IMR-90 (cell line): ENCODE results near the gene SLC24A3. TPM values are rescaled to one million over a fixed set of nuclear protein-coding genes. Genes with fewer than 3 reads are reported as not detected.

Source experiments
- ATAC-seq: fragments of 200-7000 bp; cut with Tn5 transposase; 2 replicates; pipeline ENCODE4 v1.9.1; 2020; ENCODE audit warnings: low read depth, mild to moderate bottlenecking, moderate library complexity
- BruUV-seq: library from RNA; stranded (reverse); fragments of 400-500 nt; replicated peaks from 2 replicates; lab custom pipeline; 2021; lab: Mats Ljungman, UMichigan
- CTCF ChIA-PET: fragments of 300-600 bp; formaldehyde crosslinking; extraction: SDS; loops from one replicate; lab custom pipeline; 2021; ENCODE audit warnings: antibody characterized with exemption; lab: Yijun Ruan, JAX
- POLR2A ChIA-PET: fragments of 300-600 bp; sonication (Branson Sonifier 250); formaldehyde crosslinking; loops from one replicate; lab custom pipeline; 2022; ENCODE audit warnings: antibody characterized with exemption; ENCODE audit not compliant: unreplicated experiment; lab: Charles Lee
- DNase-seq: peaks from one replicate; pipeline ENCODE4 v3.0.0; 2013
- H2AFZ ChIP-seq: replicated peaks from 2 replicates; pipeline ENCODE3; 2013; ENCODE audit warnings: low read length, mild to moderate bottlenecking; ENCODE audit not compliant: poor library complexity
- H2AK5ac ChIP-seq: 2 replicates; pipeline ENCODE4 v1.6.1; 2013; ENCODE audit warnings: low read depth, low read length, inconsistent platforms
- H2AK9ac ChIP-seq: replicated peaks from 2 replicates; pipeline ENCODE3; 2013; ENCODE audit warnings: mild to moderate bottlenecking, low read depth, low read length, moderate library complexity; ENCODE audit not compliant: poor library complexity
- H2BK120ac ChIP-seq: 2 replicates; pipeline ENCODE4 v1.6.1; 2013; ENCODE audit warnings: low read depth, low read length, inconsistent platforms
- H2BK15ac ChIP-seq: 3 replicates; pipeline ENCODE4 v1.6.1; 2013; ENCODE audit warnings: low read depth, low read length, inconsistent platforms
- H2BK20ac ChIP-seq: 2 replicates; pipeline ENCODE4 v1.6.1; 2013; ENCODE audit warnings: low read depth, mild to moderate bottlenecking, inconsistent platforms, low read length, moderate library complexity
- H2BK5ac ChIP-seq: 2 replicates; pipeline ENCODE4 v1.6.1; 2013; ENCODE audit warnings: mild to moderate bottlenecking, low read depth, low read length, inconsistent platforms; ENCODE audit not compliant: poor library complexity, severe bottlenecking
- H3K14ac ChIP-seq: replicated peaks from 2 replicates; pipeline ENCODE4 v1.6.1; 2013; ENCODE audit warnings: low read depth, low read length, inconsistent platforms
- H3K18ac ChIP-seq: 2 replicates; pipeline ENCODE4 v1.6.1; 2013; ENCODE audit warnings: low read depth, low read length, control low read depth
- H3K23ac ChIP-seq: 2 replicates; pipeline ENCODE4 v1.6.1; 2013; ENCODE audit warnings: low read depth, low read length, inconsistent platforms
- H3K27ac ChIP-seq: 2 replicates; pipeline ENCODE4 v1.5.1; 2013; ENCODE audit warnings: mild to moderate bottlenecking, control low read depth, low read length; ENCODE audit not compliant: insufficient read depth
- H3K27me3 ChIP-seq: 2 replicates; pipeline ENCODE4 v1.6.1; 2013; ENCODE audit warnings: low read length; ENCODE audit not compliant: control insufficient read depth, insufficient read depth
- H3K36me3 ChIP-seq: 2 replicates; pipeline ENCODE4 v1.6.1; 2013; ENCODE audit warnings: low read length, mixed read lengths; ENCODE audit not compliant: control insufficient read depth, insufficient read depth
- H3K4ac ChIP-seq: 2 replicates; pipeline ENCODE4 v1.6.1; 2013; ENCODE audit warnings: low read depth, low read length, inconsistent platforms
- H3K4me1 ChIP-seq: 2 replicates; pipeline ENCODE4 v1.6.1; 2013; ENCODE audit warnings: low read length, mixed read lengths; ENCODE audit not compliant: control insufficient read depth, insufficient read depth
- H3K4me2 ChIP-seq: 2 replicates; pipeline ENCODE4 v1.6.1; 2013; ENCODE audit warnings: low read depth, mild to moderate bottlenecking, control low read depth, low read length, moderate library complexity
- H3K4me3 ChIP-seq: 2 replicates; pipeline ENCODE4 v1.5.1; 2013; ENCODE audit warnings: low read depth, mild to moderate bottlenecking, control low read depth, low read length, moderate library complexity; ENCODE audit not compliant: insufficient read depth
- H3K56ac ChIP-seq: 2 replicates; pipeline ENCODE4 v1.6.1; 2013; ENCODE audit warnings: low read length, inconsistent platforms; ENCODE audit not compliant: insufficient read depth; ENCODE audit errors: extremely low read depth
- H3K79me1 ChIP-seq, 2 experiments: 2 replicates each; pipeline ENCODE4 v1.6.1; 2013; ENCODE audit warnings: low read length in 2 of 2, inconsistent platforms in 1 of 2, low read depth in 1 of 2
- H3K9ac ChIP-seq: 2 replicates; pipeline ENCODE4 v1.6.1; 2013; ENCODE audit warnings: low read depth, low read length, control low read depth
- H3K9me1 ChIP-seq: 2 replicates; pipeline ENCODE4 v1.6.1; 2013; ENCODE audit warnings: low read length, inconsistent platforms; ENCODE audit not compliant: insufficient read depth
- H3K9me3 ChIP-seq: 2 replicates; pipeline ENCODE4 v1.6.1; 2013; ENCODE audit warnings: low read length; ENCODE audit not compliant: control insufficient read depth, insufficient read depth
- H4K20me1 ChIP-seq: 2 replicates; pipeline ENCODE4 v1.6.1; 2013; ENCODE audit warnings: low read length, inconsistent platforms; ENCODE audit not compliant: insufficient read depth
- H4K5ac ChIP-seq: 2 replicates; pipeline ENCODE4 v1.6.1; 2013; ENCODE audit warnings: mild to moderate bottlenecking, low read depth, low read length, control low read depth
- H4K8ac ChIP-seq, 2 experiments: 2 replicates each; pipeline ENCODE4 v1.6.1; 2013; ENCODE audit warnings: low read depth in 2 of 2, low read length in 2 of 2, control low read depth in 1 of 2, inconsistent platforms in 1 of 2
- H4K91ac ChIP-seq: 2 replicates; pipeline ENCODE4 v1.6.1; 2013; ENCODE audit warnings: low read depth, low read length, inconsistent platforms; ENCODE audit not compliant: insufficient read depth
- CEBPB ChIP-seq: IDR thresholded peaks from 2 replicates; pipeline ENCODE4 v1.6.1; 2012; ENCODE audit warnings: low read depth, low read length, improper control_type of control experiment
- CHD1 ChIP-seq: IDR thresholded peaks from 2 replicates; pipeline ENCODE4 v1.6.1; 2012; ENCODE audit warnings: low read depth, low read length, improper control_type of control experiment
- FOS ChIP-seq: fragments of 150-350 bp; IDR thresholded peaks from 2 replicates; pipeline ENCODE4 v1.6.1; 2016; ENCODE audit warnings: low read depth, low read length
- MAFK ChIP-seq: IDR thresholded peaks from 2 replicates; pipeline ENCODE4 v1.6.1; 2012; ENCODE audit warnings: low read depth, low read length, improper control_type of control experiment
- MAZ ChIP-seq: IDR thresholded peaks from 2 replicates; pipeline ENCODE4 v1.6.1; 2012; ENCODE audit warnings: low read depth, mild to moderate bottlenecking, low read length, improper control_type of control experiment, moderate library complexity, borderline replicate concordance
- NFE2L2 ChIP-seq: fragments of 150-350 bp; IDR thresholded peaks from 2 replicates; pipeline ENCODE4 v1.6.1; 2016; ENCODE audit warnings: low read depth, mild to moderate bottlenecking, low read length
- POLR2A ChIP-seq: IDR thresholded peaks from 2 replicates; pipeline ENCODE4 v1.6.1; 2012; ENCODE audit warnings: mild to moderate bottlenecking, low read depth, low read length
- RAD21 ChIP-seq: IDR thresholded peaks from 2 replicates; pipeline ENCODE4 v1.6.1; 2012; ENCODE audit warnings: low read length, improper control_type of control experiment
- RFX5 ChIP-seq: IDR thresholded peaks from 2 replicates; pipeline ENCODE4 v1.8.0; 2012; ENCODE audit warnings: low read depth, mild to moderate bottlenecking, low read length, moderate library complexity
- USF2 ChIP-seq: fragments of 150-350 bp; IDR thresholded peaks from 2 replicates; pipeline ENCODE4 v1.6.1; 2017; ENCODE audit warnings: mild to moderate bottlenecking, antibody characterized with exemption, low read length, low read depth
- WGBS, 2 experiments: methylation state at CpG; one replicate each; pipeline versions ENCODE4 v1.1.5 to v1.1.7; 2013; ENCODE audit warnings: missing lambda C conversion rate in 2 of 2; ENCODE audit not compliant: insufficient read length in 1 of 2; ENCODE audit errors: extremely low coverage in 2 of 2; 5-methylcytosine and 5-hydroxymethylcytosine counted together
- dilution Hi-C: fragments of 300-500 bp; cut with HindIII; formaldehyde crosslinking; loops from one replicate; pipeline ENCODE4 v1.14.3; 2018; ENCODE audit warnings: low sequenced_read_pairs; ENCODE audit not compliant: unreplicated experiment
- in situ Hi-C: fragments of 300-500 bp; cut with MboI; formaldehyde crosslinking; loops from 3 replicates; pipeline ENCODE4 v1.14.3; 2019; ENCODE audit warnings: low sequenced_read_pairs, inconsistent platforms, mixed read lengths
- intact Hi-C: fragments of 100-400 bp; cut with micrococcal nuclease; formaldehyde crosslinking; loops from 2 replicates; pipeline ENCODE4 v1.10.0; 2022
- polyA plus RNA-seq, 3 experiments: library from polyadenylated mRNA; depleted of rRNA; stranded (reverse); fragments of >200 nt; gene quantifications; 2 replicates each; pipeline ENCODE4 v1.2.3, GENCODE V29; 2012; ENCODE audit warnings: low replicate concordance in 1 of 3
- total RNA-seq: library from RNA; depleted of rRNA; stranded (reverse); fragments of >200 nt; gene quantifications from 2 replicates; pipeline ENCODE4 v1.2.3, GENCODE V29; 2012
- TF ChIP-seq, protein P1 (sequence below): conservative IDR thresholded peaks from 2 replicates; pipeline ENCODE4 v1.5.1; 2012; ENCODE audit warnings: mild to moderate bottlenecking, low read depth, low read length, improper control_type of control experiment

SLC24A3 gene
- total and polyA plus RNA-seq, 2 of the 4 experiments (the other 2 are of a cell fraction), result not detected

DNA sequence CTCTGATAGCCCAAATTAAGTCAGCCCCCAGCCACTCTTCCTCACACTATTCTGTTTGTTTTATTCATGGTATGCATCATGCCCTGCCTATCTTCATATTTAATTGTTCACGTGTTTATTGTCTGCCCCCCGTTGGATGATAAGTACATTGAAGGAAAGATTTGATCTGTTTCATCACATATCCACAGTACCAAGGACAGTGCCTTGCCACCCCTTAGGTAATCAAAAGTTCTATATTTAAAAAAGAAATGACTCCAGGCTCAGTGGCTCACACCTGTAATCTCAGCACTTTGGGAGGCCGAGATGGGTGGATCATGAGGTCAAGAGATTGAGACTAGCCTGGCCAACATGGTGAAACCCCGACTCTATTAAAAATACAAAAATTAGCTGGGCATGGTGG, 535.5 kb downstream of the SLC24A3 start:
- ChIA-PET CTCF (no interaction called here), POLR2A (no interaction called here)
- no peak overlapping the region for H4K91ac ChIP-seq
- no peak overlapping the region for H3K23ac ChIP-seq
- no peak overlapping the region for H4K5ac ChIP-seq
- dilution Hi-C loops, result no loop called here
- TF ChIP-seq FOS (no peak), POLR2A (no peak), USF2 (no peak), CHD1 (no peak), RFX5 (no peak), RAD21 (no peak), MAFK (no peak), NFE2L2 (no peak), CEBPB (no peak), MAZ (no peak)
- TF ChIP-seq, protein P1, sequence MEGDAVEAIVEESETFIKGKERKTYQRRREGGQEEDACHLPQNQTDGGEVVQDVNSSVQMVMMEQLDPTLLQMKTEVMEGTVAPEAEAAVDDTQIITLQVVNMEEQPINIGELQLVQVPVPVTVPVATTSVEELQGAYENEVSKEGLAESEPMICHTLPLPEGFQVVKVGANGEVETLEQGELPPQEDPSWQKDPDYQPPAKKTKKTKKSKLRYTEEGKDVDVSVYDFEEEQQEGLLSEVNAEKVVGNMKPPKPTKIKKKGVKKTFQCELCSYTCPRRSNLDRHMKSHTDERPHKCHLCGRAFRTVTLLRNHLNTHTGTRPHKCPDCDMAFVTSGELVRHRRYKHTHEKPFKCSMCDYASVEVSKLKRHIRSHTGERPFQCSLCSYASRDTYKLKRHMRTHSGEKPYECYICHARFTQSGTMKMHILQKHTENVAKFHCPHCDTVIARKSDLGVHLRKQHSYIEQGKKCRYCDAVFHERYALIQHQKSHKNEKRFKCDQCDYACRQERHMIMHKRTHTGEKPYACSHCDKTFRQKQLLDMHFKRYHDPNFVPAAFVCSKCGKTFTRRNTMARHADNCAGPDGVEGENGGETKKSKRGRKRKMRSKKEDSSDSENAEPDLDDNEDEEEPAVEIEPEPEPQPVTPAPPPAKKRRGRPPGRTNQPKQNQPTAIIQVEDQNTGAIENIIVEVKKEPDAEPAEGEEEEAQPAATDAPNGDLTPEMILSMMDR, result no peak
- no peak overlapping the region for H3K14ac ChIP-seq
- H2AK5ac ChIP-seq, result no peak overlapping the region
- WGBS, 2 experiments, result no CpG with 5 or more reads among the region's 4 CpGs
- peaks cover 10% of the 10 kb centered on the region for H3K27me3 ChIP-seq
- H4K8ac ChIP-seq, result no peak overlapping the region
- H4K20me1 ChIP-seq, result no peaks in the 10 kb centered on the region
- no peak overlapping the region for H3K56ac ChIP-seq
- no peak for DNase-seq
- no peak for ATAC-seq
- intact Hi-C loops, result no loop called here
- H2AK9ac ChIP-seq, result no peak overlapping the region
- H3K9ac ChIP-seq, result no peak overlapping the region
- no peaks in the 10 kb centered on the region for H3K4me1 ChIP-seq
- no peak overlapping the region for H3K4me3 ChIP-seq
- no TSS peak for BruUV-seq
- H3K79me1 ChIP-seq, result no peaks in the 10 kb centered on the region
- H2BK15ac ChIP-seq, result no peak overlapping the region
- H3K36me3 ChIP-seq, result no peaks in the 10 kb centered on the region
- in situ Hi-C loops, result no loop called here
- H3K9me1 ChIP-seq, result no peaks in the 10 kb centered on the region
- H3K4me2 ChIP-seq, result no peak overlapping the region
- no peak overlapping the region for H2BK5ac ChIP-seq
- no peak overlapping the region for H3K18ac ChIP-seq
- no peak overlapping the region for H3K27ac ChIP-seq
- no peak overlapping the region for H3K4ac ChIP-seq
- no peak overlapping the region for H2BK20ac ChIP-seq
- H2BK120ac ChIP-seq, result no peak overlapping the region
- H2AFZ ChIP-seq, result no peak overlapping the region
- H3K9me3 ChIP-seq, result peaks cover 3% of the 10 kb centered on the region
